ENCODE measurements around the gene PGAP3. TPM values are rescaled to one million over a fixed set of nuclear protein-coding genes. Genes with fewer than 3 reads are reported as not detected.

PGAP3 gene
- total RNA-seq, 1 experiment from 2014 or later: 13.2 TPM

- Mint-ChIP-seq H3K4me3 (ENCODE audit: unreplicated experiment) (no peak overlapping the region), H3K4me1 (ENCODE audit: insufficient read depth, unreplicated experiment) (no peaks in the 10 kb centered on the region), H3K27ac (ENCODE audit: low read depth, unreplicated experiment) (no peak overlapping the region), H3K36me3 (ENCODE audit: insufficient read depth, unreplicated experiment) (peaks cover 16% of the 10 kb centered on the region), H3K27me3 (ENCODE audit: insufficient read depth, unreplicated experiment) (no peaks in the 10 kb centered on the region), H3K9me3 (ENCODE audit: unreplicated experiment) (no peaks in the 10 kb centered on the region)
- CTCF ChIA-PET: interaction anchor here (0.6 to 1.7 kb wide), 4 partner anchors 13 to 50 kb away, joined by 3 to 8 read pairs (median 3); partner anchors contain the start of genes MIEN1 and PGAP3
- POLR2A ChIA-PET: interaction anchor here (0.6 to 1.9 kb wide), 8 partner anchors 8 to 900 kb away, joined by 3 to 7 read pairs (median 4); partner anchors contain the start of genes ERBB2, MIEN1 and PGAP3
- TF ChIP-seq CTCF (IDR thresholded peaks at IDR 0.05; ENCODE audit: unreplicated experiment): no peak
- BruUV-seq (replicated peaks): no TSS peak
- intact Hi-C loops (cut with micrococcal nuclease): no loop called here
- peak; percentile 50 for DNase-seq (ENCODE audit: unreplicated experiment)
These were observed 29.2 kb upstream of the PGAP3 start for GRCh38 chr17:39716879-39717536.

- no peaks in the 10 kb centered on the region for H3K9me3 Mint-ChIP-seq (ENCODE audit: unreplicated experiment)
These were observed 28.4 kb upstream of the PGAP3 start for GRCh38 chr17:39716073-39716818.

GRCh38 chr17:39715375-39716072 is 27.7 kb upstream of the PGAP3 start:
- Mint-ChIP-seq H3K27ac (ENCODE audit: low read depth, unreplicated experiment) (no peak overlapping the region), H3K4me1 (ENCODE audit: insufficient read depth, unreplicated experiment) (no peaks in the 10 kb centered on the region), H3K27me3 (ENCODE audit: insufficient read depth, unreplicated experiment) (no peaks in the 10 kb centered on the region), H3K36me3 (ENCODE audit: insufficient read depth, unreplicated experiment) (peaks cover 31% of the 10 kb centered on the region), H3K4me3 (ENCODE audit: unreplicated experiment) (no peak overlapping the region), H3K9me3 (ENCODE audit: unreplicated experiment) (no peaks in the 10 kb centered on the region)
- intact Hi-C loops (cut with micrococcal nuclease): no loop called here
- no peak for TF ChIP-seq CTCF (IDR thresholded peaks at IDR 0.05; ENCODE audit: unreplicated experiment)
- CTCF ChIA-PET: interaction anchor here (0.6 to 1.7 kb wide), 4 partner anchors 8 to 95 kb away, joined by 3 to 8 read pairs (median 3); partner anchors contain the start of gene MIEN1
- DNase-seq (ENCODE audit: unreplicated experiment): no peak
- POLR2A ChIA-PET: interaction anchor here (1.2 to 2.0 kb wide), 3 partner anchors 9 to 16 kb away, joined by 4 to 7 read pairs (median 4); partner anchors contain the start of gene ERBB2
- BruUV-seq (replicated peaks): no TSS peak

More at GRCh38 chr17:39716073-39716818, 28.4 kb upstream of the PGAP3 start:
- ChIA-PET CTCF (interaction anchor here (0.6 to 1.7 kb wide), 7 partner anchors 9 to 307 kb away, joined by 3 to 8 read pairs (median 3); partner anchors contain the start of genes MIEN1 and PGAP3), POLR2A (interaction anchor here (0.6 to 2.0 kb wide), 8 partner anchors 8 to 899 kb away, joined by 3 to 7 read pairs (median 4); partner anchors contain the start of genes ERBB2, MIEN1 and PGAP3)
- Mint-ChIP-seq H3K36me3 (ENCODE audit: insufficient read depth, unreplicated experiment) (peaks cover 23% of the 10 kb centered on the region), H3K27me3 (ENCODE audit: insufficient read depth, unreplicated experiment) (no peaks in the 10 kb centered on the region), H3K4me3 (ENCODE audit: unreplicated experiment) (no peak overlapping the region), H3K27ac (ENCODE audit: low read depth, unreplicated experiment) (no peak overlapping the region), H3K4me1 (ENCODE audit: insufficient read depth, unreplicated experiment) (no peaks in the 10 kb centered on the region)
- intact Hi-C loops (cut with micrococcal nuclease): no loop called here
- no peak for DNase-seq (ENCODE audit: unreplicated experiment)
- BruUV-seq (replicated peaks): no TSS peak
- no peak for TF ChIP-seq CTCF (IDR thresholded peaks at IDR 0.05; ENCODE audit: unreplicated experiment)
